HL-60/S4 treated with phorbol 12-myristate 13-acetate at 8.2 ng/mL for 4 days and 3 days (cell line): ENCODE measurements around the gene RPL36AL.
"Not testable (repeated sequence)": the region's sequence is repeated elsewhere in the genome, so short reads cannot be mapped to it uniquely, and the experiment has no call there.

Source experiments
- in situ Hi-C: fragments of 300-500 bp; cut with MboI; formaldehyde crosslinking; loops from 2 replicates; pipeline ENCODE4 v1.15.0; 2022; ENCODE audit warnings: low sequenced_read_pairs

Gene RPL36AL

DNA sequence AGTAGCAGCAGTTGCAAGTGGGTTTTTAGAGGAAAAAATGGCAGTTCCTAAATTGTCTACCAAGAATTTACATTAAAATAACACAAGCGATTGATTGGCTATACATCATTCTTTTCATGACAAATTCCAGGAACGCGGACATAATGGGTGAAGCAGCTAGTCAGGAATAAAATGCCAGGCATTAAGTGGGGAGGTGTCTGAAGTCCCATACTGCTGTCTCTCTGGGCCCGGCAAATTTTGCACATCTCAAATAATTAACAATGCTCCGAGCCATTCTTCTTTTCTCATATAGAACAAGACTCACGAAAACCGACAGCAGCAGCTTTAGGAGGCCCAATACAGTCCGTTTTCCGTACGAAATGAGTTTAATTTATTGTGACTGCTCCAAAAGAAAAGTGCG is 696 bp downstream of the RPL36AL start:
- in situ Hi-C loops, result no loop called here

- in situ Hi-C loops, result not testable (repeated sequence)
These were observed 1.2 kb downstream of the RPL36AL start for GRCh38 chr14:49619273-49619672.

- in situ Hi-C loops, result no loop called here
These were observed 2.4 kb downstream of the RPL36AL start for GRCh38 chr14:49617852-49618519.

DNA sequence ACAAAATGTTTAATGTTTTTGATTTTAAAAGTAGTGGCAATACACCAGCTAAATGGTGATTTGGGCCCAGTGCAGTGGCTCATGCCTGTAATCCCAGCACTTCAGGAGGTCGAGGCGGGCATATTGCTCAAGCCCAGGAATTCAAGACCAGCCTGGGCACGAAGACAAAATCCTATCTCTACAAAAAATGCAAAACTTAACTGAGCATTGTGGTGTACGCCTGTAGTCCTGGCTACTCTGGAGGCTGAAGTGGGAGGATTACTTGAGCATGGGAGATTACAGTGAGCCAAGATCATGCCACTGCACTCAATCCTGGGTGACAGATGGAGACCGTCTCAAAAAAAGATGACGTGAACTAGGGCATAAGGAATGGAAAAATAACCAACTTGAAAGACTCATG is 4.7 kb downstream of the RPL36AL start:
- in situ Hi-C loops, result no loop called here

GRCh38 chr14:49614196-49614595 is 6.2 kb downstream of the RPL36AL start:
- in situ Hi-C loops, result no loop called here

DNA sequence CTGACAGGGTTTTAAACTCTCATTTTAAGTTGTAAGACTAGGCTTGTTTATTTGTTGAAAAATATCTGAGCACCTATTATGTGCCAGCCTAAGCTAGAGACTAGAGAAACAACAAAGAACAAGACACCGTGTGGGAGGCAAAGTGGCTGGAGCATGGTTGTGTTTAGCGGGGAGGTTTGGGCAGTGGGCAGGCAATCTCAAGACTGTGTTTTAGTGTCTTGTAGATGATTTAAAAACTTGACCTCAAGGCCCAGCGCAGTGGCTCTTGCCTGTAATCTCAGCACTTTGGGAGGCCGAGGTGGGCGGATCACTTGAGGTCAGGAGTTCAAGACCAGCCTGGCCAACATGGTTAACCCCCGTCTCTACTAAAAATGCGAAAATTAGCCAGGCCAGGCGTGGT is 7.8 kb downstream of the RPL36AL start:
- in situ Hi-C loops, result no loop called here

DNA sequence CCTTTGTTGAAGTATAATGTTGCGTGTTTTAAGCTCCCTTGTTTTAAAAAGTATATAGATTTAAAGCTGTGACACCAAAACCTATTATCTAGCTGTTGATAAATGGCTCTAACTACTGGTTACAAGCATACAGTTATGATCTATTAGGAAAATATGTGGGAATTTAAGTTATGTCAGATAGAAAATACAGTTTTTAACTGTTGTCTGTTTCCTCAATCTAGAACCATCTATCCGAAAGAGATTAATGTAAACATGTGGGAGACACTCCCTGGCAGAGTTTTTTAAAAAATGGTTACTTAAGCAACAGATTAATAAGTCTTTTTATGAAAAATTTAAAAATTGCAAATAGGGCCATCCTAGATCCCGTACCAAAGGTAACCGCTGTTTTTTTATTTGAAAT is 8.2 kb downstream of the RPL36AL start:
- in situ Hi-C loops, result no loop called here

GRCh38 chr14:49607583-49607982 is 12.8 kb downstream of the RPL36AL start:
- in situ Hi-C loops, result no loop called here

GRCh38 chr14:49598485-49599300 is 21.7 kb downstream of the RPL36AL start, which contains the start of gene LRR1:
LRR1 (plus strand) TSS chr14:49598940; CDS start chr14:49599021, 81 bp downstream.
- in situ Hi-C loops, result no loop called here

GRCh38 chr14:49598189-49598484 is 22.3 kb downstream of the RPL36AL start:
- in situ Hi-C loops, result no loop called here

DNA sequence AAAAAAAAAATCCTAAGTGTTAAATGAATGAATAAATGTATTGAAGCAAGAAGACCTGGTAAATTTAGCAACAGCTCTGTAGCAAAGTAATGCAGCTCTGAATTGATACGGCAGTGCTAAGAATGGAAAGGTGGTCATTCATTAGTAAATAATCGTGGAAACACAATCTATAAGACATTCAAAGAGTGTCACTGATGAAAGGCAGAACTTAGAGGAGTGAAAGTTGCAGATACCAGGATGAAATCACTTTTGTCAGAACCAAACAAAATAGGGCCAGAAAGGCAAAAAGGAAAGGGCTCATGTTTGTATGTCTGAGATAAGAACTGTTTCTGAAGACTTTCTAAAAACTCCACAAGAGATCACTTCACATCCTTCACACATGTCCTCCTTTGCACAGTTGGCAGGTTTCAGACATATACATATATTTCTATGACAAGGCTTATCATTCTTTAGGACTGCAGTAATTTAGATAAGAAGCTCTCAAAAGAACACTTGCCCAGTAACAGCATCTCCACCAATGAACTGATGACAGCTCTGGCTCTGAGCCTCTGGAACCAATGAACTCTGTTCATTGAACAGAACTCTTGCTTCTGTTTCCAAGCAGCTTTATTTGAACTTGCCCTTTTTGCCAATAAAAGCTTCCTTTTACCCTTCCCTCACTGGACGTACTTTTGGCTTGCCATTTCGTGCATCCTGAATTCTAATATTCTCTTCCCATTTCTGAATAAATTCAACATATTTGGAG is 25.9 kb downstream of the RPL36AL start:
- in situ Hi-C loops, result no loop called here

DNA sequence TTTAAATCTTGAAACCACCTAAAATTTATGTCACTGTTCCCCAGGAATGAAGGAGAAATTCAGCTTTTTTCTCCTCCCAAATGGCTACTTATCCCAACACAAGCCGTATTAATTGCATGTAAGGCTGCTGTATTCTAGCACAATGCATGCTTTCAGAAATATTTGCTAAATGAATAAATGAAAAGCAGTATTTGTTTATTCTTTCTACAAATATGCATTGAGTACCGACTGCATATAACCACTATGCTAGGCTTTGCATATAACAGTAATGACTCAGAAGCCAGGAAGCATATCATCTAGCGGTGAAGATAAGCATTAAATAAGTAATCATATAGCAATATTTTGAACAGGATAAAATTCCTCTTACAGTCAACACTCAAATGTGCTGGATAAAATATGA is 27.4 kb downstream of the RPL36AL start:
- in situ Hi-C loops, result no loop called here

- in situ Hi-C loops, result no loop called here
These were observed 31.0 kb downstream of the RPL36AL start for GRCh38 chr14:49589387-49589786.

DNA sequence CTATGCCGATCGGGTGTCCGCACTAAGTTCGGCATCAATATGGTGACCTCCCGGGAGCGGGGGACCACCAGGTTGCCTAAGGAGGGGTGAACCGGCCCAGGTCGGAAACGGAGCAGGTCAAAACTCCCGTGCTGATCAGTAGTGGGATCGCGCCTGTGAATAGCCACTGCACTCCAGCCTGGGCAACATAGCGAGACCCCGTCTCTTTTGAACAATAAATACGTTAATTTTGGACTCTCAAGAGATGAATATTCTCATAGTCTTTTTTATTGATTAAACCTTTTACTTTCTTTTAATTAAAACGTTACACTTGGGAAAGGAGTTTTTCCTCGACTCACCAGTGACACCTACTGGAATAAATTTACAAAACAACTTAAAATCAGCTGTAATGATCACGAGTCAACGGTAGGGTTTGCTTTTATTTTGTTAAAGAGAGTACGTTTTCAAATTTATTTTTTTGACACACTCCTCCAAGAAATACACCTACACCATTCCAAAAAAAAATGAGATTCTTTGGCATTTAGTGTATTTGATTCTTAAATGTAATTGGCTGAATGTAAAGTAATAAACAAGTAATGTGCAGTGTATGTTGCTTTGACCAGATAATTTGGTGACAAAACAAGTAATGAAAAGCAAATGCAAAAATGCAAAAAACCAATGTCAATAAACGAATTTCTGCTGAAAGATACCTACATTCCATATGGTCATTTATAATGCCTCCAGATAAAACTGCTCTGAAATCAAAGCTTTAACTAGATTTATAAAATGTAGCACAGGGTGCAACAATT is 33.6 kb downstream of the RPL36AL start:
- in situ Hi-C loops, result no loop called here

DNA sequence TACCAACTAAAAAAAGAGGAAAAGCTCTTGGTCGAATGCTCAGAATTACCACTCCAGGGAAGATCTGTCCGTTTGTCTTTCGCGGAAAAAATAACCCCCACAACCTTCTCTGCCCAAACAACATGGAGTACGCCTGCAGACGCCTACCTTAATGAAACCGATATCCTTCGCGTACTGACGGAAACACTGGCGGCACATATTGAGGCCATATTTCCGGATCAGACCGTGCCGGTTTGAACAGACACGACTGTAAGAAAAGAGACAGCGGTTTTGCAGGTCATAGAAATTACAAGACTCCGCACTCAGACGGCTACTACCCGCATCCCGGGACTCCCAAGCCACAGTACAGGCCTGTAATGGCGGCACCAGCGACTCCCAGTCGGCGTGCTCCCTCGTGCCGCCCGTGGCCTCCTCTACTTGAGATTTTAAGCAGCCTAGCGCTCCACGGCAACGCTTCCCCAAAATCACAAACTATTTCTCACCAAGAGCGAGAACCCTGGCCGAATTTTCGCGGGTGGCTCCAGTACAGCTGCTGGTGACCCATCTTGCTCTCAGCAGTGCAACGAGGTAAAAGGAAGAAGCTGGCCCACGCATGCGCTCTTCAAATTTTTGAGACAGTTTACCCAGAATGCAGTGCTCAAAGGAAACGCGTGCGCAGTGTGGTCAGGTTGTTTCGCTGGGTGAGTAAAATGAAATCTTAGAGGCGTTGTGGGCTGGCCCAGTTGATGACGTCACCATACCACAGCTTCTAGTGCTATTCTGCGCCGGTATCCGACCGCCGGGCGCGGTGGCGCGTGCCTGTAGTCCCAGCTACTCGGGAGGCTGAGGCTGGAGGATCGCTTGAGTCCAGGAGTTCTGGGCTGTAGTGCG is 34.4 kb downstream of the RPL36AL start, which contains the start of gene RPS29:
Gene RPS29 (minus strand): TSS at position 578 of the 870 bp plus-strand sequence. CDS start 34 bp downstream, at position 544.
- in situ Hi-C loops, result no loop called here

DNA sequence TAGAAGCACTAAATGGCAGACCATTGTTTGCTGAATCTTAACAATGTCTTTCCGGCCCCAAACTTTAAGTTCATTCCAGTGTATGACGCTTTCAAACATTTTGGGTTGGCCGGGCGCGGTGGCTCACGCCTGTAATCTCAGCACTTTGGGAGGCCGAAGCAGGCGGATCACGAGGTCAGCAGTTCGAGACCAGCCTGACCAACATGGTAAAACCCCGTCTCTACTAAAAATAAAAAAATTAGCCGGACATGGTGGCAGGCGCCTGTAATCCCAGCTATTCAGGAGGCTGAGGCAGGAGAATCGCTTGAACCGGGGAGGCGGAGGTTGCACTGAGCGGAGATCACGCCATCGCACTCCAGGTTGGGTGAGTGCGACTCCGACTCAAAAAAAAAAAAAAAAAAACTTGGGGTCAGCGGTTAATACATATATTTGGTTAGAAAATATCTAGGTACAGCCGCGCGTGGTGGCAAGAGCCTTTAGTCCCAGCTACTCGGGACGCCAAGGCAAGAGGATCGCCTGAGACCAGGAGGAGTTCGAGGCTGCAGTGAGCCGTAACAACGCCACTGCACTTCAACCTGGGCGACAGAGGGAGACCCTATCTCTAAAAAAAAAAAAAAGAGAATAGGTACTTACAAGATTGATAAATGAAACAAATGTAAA is 35.3 kb downstream of the RPL36AL start:
- in situ Hi-C loops, result not testable (repeated sequence)

GRCh38 chr14:49584058-49584457 is 36.4 kb downstream of the RPL36AL start:
- in situ Hi-C loops, result no loop called here

DNA sequence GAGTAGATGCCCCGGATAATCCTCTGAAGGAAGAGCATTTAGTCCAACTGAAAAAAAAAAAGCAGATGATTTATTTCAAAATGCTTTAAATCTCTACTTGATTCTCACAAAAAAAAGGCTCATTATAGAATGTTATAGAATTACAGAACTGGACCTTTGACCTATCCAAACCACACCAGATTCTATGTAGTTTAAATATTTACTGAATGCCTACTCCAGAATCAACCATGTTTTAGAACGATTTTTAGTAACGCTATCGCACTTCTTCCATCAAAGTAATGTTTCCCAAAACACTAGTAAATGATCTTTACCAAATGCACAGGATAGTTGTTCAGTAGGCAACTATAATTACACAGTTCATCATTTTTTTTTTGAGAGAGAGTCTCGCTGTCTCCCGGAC is 36.8 kb downstream of the RPL36AL start:
- in situ Hi-C loops, result no loop called here
